ACC112 (cell line): Measurements from ENCODE around the gene CALB2.

Source experiments
- H2AFZ ChIP-seq: fragments of 200-600 bp; sonication (generic); one replicate; pipeline ENCODE4 v1.6.0; 2017; ENCODE audit warnings: antibody characterized with exemption, low read length; ENCODE audit not compliant: unreplicated experiment
- H3K27ac ChIP-seq: fragments of 200-600 bp; sonication (generic); 2 replicates; pipeline ENCODE4 v1.5.1; 2014; ENCODE audit warnings: low read depth, mild to moderate bottlenecking, antibody characterized with exemption, low read length, moderate library complexity
- H3K27me3 ChIP-seq: fragments of 200-600 bp; sonication (generic); 2 replicates; pipeline ENCODE4 v1.6.1; 2014; ENCODE audit warnings: mild to moderate bottlenecking, antibody characterized with exemption, low read length, moderate library complexity, mixed read lengths; ENCODE audit not compliant: insufficient read depth
- H3K36me3 ChIP-seq: fragments of 200-600 bp; sonication (generic); 2 replicates; pipeline ENCODE4 v1.6.1; 2016; ENCODE audit warnings: mild to moderate bottlenecking, antibody characterized with exemption, low read length, moderate library complexity, mixed read lengths; ENCODE audit not compliant: insufficient read depth
- H3K4me1 ChIP-seq: fragments of 200-600 bp; sonication (generic); one replicate; pipeline ENCODE4 v1.6.1; 2016; ENCODE audit warnings: low read length, mixed read lengths; ENCODE audit not compliant: insufficient read depth, unreplicated experiment, control insufficient read depth
- H3K4me3 ChIP-seq: fragments of 200-600 bp; sonication (generic); 2 replicates; pipeline ENCODE4 v1.5.1; 2014; ENCODE audit warnings: mild to moderate bottlenecking, low read depth, low read length
- H3K79me2 ChIP-seq: fragments of 200-600 bp; sonication (generic); one replicate; pipeline ENCODE4 v1.6.0; 2016; ENCODE audit warnings: low read length; ENCODE audit not compliant: control insufficient read depth, unreplicated experiment, insufficient read depth

Gene CALB2

DNA sequence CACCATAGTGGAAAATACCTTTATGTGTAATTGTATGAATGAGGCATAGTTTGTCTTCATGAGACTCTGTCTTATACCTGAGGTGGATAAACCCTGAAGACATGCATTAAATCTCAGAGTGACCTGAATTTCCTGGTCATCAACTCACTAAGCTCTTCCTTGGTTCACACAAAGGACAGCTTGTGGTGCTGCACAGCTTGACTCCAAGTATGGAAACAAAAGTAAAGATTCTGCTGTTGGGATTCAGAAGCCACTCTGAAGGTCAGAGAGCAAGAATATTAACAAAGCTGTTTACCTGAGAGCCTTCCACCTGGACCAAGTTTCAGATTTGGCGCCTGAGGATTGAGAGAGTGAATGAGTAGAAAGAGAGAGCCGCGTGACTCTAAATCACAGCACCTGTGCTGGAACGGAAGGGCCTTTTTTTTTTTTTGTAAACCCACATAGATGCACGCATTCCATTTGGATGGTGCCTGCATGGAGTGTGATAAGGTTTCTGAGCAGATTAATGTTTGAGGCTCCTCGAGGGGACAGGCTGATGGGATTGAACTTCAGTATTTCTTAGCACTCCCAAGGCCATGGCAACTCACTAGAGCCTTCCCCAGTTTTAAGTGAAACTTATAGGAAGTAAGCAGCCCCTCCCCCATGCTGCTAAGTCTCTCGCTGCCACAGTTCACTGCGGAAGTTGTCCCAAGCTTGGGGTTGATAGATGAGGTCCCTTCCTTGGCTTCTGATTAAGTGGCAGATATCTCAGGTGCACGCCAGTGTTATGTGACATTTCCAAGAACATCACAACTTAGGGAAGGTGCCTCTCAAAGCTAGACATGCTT lies 28.7 kb downstream of the CALB2 start:
- peaks cover 52% of the 10 kb centered on the region for H3K27me3 ChIP-seq
- H3K79me2 ChIP-seq = no peaks in the 10 kb centered on the region
- H3K27ac ChIP-seq = no peak overlapping the region

DNA sequence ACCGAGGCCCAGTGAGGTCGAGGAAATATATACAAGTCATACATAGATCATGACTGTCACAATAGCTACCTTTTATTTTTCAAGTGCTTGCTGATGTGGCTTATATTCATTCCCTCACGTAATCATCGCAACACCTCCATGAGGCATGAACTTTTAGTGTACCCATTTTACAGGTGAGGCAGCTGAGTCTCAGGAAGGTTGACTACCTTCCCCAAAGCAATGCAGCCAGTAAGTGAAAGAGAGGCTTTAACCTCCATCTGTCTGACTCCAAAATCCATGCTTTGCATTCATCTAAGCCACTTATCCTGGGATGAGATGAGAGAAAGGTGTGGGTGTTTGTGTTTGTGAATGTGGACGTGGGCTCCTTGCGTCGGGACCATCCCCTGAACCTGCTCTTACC lies 30.8 kb downstream of the CALB2 start:
- H3K27me3 ChIP-seq = peaks cover 64% of the 10 kb centered on the region
- H3K27ac ChIP-seq = no peak overlapping the region
- H3K79me2 ChIP-seq = no peaks in the 10 kb centered on the region

More for the DNA sequence above, 28.7 kb downstream of the CALB2 start:
- Histone ChIP-seq H3K36me3 (no peaks in the 10 kb centered on the region), H3K4me1 (no peaks in the 10 kb centered on the region), H3K4me3 (no peak overlapping the region), H2AFZ (no peak overlapping the region)

DNA sequence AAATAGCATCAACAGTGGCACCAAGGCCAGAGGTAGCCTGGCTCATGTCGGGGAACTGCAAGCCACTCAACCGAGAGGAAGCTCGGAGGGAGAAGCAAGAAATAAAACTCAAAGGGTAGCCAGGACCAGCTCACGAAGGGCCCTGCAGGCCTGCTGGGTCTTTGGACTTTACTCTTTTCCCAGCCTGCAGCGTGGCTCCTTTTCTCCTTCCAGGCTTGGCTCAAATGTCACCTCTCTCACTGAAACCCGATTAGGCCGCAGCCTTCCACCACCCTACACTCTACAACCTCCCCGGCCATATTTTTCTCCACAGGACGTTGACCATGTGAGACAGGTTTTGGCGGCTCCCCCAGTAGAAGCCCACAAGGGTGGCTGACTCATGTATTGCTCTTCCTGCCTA lies 38.1 kb downstream of the CALB2 start:
- no peaks in the 10 kb centered on the region for H3K36me3 ChIP-seq
- peaks cover 84% of the 10 kb centered on the region for H3K27me3 ChIP-seq
- no peak overlapping the region for H2AFZ ChIP-seq
- H3K79me2 ChIP-seq = no peaks in the 10 kb centered on the region
- no peak overlapping the region for H3K27ac ChIP-seq
- no peaks in the 10 kb centered on the region for H3K4me1 ChIP-seq
- H3K4me3 ChIP-seq = no peak overlapping the region

More for the DNA sequence above, 30.8 kb downstream of the CALB2 start:
- no peak overlapping the region for H2AFZ ChIP-seq
- no peak overlapping the region for H3K4me3 ChIP-seq
- H3K36me3 ChIP-seq = no peaks in the 10 kb centered on the region
- H3K4me1 ChIP-seq = no peaks in the 10 kb centered on the region

DNA sequence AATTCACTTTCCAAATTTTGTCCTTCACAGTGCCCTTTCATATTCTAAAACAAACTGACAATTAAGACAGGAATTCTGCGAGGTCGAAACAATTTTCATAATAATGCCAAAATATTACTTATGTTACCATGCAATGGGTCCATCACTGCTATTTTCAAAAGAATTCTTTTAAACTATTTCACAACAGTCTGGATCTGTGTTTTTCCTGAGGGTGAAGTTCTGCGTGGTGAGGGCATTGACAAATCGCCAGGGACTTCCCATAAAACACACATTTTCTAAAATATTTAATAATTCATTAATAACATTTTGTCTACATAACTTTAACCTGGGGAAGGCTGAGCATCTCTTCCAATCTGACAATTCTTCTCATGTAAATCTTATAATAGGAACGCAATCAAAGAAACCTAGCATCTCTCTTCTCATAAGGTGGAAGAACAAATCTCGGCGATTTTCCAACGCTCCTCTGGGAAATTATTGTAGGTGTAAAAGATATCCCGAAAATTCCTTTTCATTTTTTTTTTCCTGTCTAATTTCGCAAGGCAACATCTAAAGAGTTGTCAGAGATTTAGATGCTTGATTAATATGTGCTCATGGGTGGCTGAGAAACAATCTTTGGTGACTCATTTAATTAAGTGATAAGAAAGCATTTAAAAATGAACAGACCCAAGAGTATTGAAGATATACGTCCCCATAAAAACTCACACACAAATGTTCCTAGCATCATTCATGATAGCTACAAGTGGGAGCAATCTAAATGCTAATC lies 41.5 kb downstream of the CALB2 start:
- Histone ChIP-seq H3K36me3 (no peaks in the 10 kb centered on the region), H3K27me3 (peaks cover 85% of the 10 kb centered on the region)

DNA sequence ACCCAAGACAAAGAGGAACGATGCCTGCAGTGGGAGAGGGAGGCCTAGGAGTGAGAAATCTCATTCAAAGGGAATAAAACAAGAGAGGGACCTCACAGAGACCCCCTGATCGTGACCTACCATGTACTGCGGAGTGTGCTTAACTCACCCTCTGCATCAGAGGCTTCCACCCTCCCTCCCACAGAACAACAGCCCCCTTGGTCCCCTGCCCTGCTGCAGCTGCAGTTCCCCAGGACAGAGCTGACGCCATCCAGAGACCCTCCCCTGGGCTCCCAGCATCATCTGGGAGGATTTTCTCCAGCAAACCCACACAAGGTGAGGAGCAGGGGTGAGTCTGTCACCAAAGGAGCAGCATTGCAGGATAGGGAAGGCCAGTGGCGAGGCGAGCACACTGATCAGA lies 43.5 kb downstream of the CALB2 start:
- Histone ChIP-seq H3K36me3 (no peaks in the 10 kb centered on the region), H2AFZ (no peak overlapping the region), H3K4me1 (no peaks in the 10 kb centered on the region), H3K27ac (no peak overlapping the region), H3K79me2 (no peaks in the 10 kb centered on the region), H3K27me3 (peaks cover 73% of the 10 kb centered on the region), H3K4me3 (no peak overlapping the region)

More for the DNA sequence above, 41.5 kb downstream of the CALB2 start:
- Histone ChIP-seq H3K4me3 (no peak overlapping the region), H3K27ac (no peak overlapping the region), H2AFZ (no peak overlapping the region), H3K4me1 (no peaks in the 10 kb centered on the region), H3K79me2 (no peaks in the 10 kb centered on the region)

DNA sequence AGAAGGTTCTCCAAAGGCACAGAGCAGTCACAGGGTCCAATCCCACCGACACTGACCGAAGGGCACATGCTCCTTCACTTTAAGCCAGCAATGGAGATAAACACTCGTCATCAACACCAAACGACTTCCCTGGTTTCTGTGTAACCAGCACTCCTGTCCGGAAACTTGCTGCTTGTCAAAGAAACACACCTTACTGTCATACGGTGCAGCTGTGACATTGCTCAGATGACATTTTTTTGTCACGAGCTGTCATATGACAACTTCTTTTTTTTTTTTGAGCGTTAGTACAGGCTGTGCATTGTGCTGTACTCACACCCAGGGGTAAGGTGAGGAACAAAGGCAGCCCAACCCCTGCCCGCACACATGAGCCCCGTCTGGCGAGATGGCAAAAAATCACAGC lies 44.2 kb downstream of the CALB2 start:
- Histone ChIP-seq H2AFZ (no peak overlapping the region), H3K27ac (no peak overlapping the region), H3K4me1 (no peaks in the 10 kb centered on the region), H3K27me3 (peaks cover 73% of the 10 kb centered on the region), H3K4me3 (no peak overlapping the region), H3K36me3 (no peaks in the 10 kb centered on the region), H3K79me2 (no peaks in the 10 kb centered on the region)

DNA sequence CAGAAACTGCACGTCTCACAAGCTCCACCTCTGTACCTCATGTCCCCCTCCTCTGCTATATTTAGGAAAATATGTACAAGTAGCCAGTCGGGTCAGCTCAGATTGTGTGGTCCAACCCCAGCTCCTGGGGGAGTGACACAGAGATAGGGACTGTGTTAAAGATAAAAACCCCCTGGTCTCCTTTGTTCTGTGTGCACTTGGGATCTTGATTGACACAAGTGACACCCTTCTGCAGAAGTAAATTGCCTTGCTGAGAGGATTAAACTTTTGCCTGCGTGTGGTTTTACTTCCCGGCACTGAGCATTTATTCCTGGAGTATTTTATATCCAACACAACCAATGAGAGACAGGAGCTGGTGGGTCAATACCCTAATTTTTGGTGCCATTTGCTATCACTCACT lies 45.8 kb downstream of the CALB2 start:
- Histone ChIP-seq H3K27ac (no peak overlapping the region), H3K4me3 (no peak overlapping the region), H3K79me2 (no peaks in the 10 kb centered on the region), H2AFZ (no peak overlapping the region), H3K4me1 (no peaks in the 10 kb centered on the region), H3K27me3 (peaks cover 81% of the 10 kb centered on the region), H3K36me3 (no peaks in the 10 kb centered on the region)

DNA sequence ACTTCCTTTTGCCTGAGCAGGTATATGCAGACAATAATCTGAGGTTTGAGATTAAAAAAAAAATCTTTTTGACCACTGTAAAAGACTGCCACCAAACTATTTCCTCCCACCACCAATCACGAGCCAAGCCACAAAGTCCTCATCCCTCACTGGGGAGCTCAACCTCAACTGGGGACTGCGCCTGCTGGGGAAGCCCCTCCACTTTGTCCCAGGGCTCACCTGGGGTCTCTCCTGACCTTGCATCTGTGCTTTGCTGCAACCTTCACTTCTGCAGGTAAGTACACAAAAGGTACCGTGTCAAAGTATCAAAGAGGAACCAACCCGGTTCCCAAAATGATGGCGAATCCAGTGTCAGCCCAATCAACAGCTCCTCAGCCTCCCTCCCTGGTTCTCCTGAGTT lies 47.8 kb downstream of the CALB2 start:
- Histone ChIP-seq H3K79me2 (no peaks in the 10 kb centered on the region), H2AFZ (no peak overlapping the region), H3K36me3 (no peaks in the 10 kb centered on the region), H3K4me3 (no peak overlapping the region), H3K4me1 (no peaks in the 10 kb centered on the region), H3K27me3 (peaks cover 79% of the 10 kb centered on the region), H3K27ac (no peak overlapping the region)

DNA sequence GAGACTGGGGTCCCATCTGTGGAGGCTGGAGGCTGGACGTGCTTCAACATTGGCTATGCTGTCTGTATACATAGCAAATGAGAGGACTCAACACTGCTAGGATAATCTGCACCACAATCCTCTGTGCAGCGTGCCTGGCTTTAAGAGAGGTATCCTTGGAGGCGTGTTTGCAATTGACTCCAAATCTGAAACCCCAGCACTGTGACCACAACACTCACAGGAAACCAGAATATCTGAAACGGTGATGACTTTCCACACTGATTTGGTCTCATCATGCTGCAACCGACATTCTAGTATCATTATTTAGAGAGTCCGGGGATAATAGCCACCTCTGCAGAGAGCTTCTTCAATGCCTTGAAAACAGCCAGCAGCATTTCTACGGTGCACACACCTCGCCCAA lies 48.2 kb downstream of the CALB2 start:
- no peak overlapping the region for H3K27ac ChIP-seq
- no peaks in the 10 kb centered on the region for H3K4me1 ChIP-seq
- no peak overlapping the region for H2AFZ ChIP-seq
- H3K36me3 ChIP-seq = no peaks in the 10 kb centered on the region
- H3K79me2 ChIP-seq = no peaks in the 10 kb centered on the region
- H3K27me3 ChIP-seq = peaks cover 77% of the 10 kb centered on the region
- no peak overlapping the region for H3K4me3 ChIP-seq

DNA sequence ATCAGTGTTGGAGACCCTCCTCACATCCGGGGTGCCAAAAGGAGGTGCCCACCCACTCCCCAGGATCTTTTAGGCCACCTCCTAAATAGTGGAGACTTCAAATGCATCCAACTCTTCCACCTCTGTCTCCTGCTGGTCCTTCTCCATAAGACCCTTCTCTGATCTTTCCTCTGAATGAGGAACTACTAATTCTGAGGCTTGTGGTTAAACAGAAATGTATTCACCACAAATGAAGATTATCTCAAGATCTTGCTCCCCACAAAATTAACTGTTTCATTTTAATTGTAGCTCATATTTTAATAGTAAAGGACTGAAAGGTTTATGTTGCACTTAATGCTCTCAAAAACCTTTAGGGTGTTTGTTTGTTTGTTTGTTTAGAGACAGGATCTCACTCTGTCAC lies 49.2 kb downstream of the CALB2 start:
- Histone ChIP-seq H3K79me2 (no peaks in the 10 kb centered on the region), H3K4me1 (no peaks in the 10 kb centered on the region), H2AFZ (no peak overlapping the region), H3K36me3 (no peaks in the 10 kb centered on the region), H3K27ac (no peak overlapping the region), H3K27me3 (peaks cover 67% of the 10 kb centered on the region), H3K4me3 (no peak overlapping the region)

DNA sequence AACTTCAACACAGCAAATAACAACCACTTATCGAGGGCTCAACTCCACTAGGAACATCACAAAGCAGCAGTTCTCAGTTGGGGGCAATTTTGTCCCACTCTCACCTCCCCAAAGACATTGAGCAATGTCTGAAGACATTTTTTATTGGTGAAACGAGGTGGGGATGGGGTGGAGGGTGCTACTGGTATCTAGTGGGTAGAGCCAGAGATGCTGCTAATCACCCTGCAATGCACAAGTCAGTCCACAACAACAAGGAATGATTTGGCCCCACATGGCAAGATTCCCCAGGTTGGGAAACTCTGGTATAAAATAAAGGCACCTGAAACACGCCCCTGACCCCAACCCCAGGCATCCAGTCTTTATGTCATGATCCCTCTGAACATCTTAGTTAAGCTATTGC lies 50.0 kb downstream of the CALB2 start:
- no peak overlapping the region for H3K27ac ChIP-seq
- no peaks in the 10 kb centered on the region for H3K36me3 ChIP-seq
- no peaks in the 10 kb centered on the region for H3K79me2 ChIP-seq
- H3K27me3 ChIP-seq = peaks cover 60% of the 10 kb centered on the region
- no peak overlapping the region for H3K4me3 ChIP-seq
- no peak overlapping the region for H2AFZ ChIP-seq
- no peaks in the 10 kb centered on the region for H3K4me1 ChIP-seq
